Measurements from ENCODE around the gene TTLL10. TPM values are rescaled to one million over a fixed set of nuclear protein-coding genes. Genes with fewer than 3 reads are reported as not detected.

The TTLL10 gene
- total RNA-seq, result under 1 TPM in 1 of 4 donors, not detected in 3; 0.17 TPM

GRCh38 chr1:1173793-1174415 lies at the start of gene TTLL10:
TSS of gene TTLL10 (plus strand) at chr1:1173880. CDS start at chr1:1179216, 5,336 bp downstream.
- Histone ChIP-seq H3K4me3 (no peak within 1 kb of the TSS), H3K9me3 (no peaks in the 10 kb centered on the region), H3K27ac (replicated peaks in 1 of 4) (no peak within 1 kb of the TSS), H3K27me3 (peaks cover 0 to 98% (median 30%) of the 10 kb centered on the region in 4 donors), H3K4me1 (peaks cover 0 to 11% (median 7%) of the 10 kb centered on the region in 4 donors), H3K36me3 (no peaks in the 10 kb centered on the region)
- TF ChIP-seq POLR2AphosphoS5 (IDR thresholded peaks at IDR 0.05) (no peak), POLR2A (IDR thresholded peaks at IDR 0.05; ENCODE audit: low read depth) (no peak), CTCF (IDR thresholded peaks at IDR 0.05) (no peak), EP300 (IDR thresholded peaks at IDR 0.05) (no peak)
- intact Hi-C loops (cut with DNase I), result no loop called here
- 5% methylated on average over 14 of the region's 35 CpGs for WGBS
- DNase-seq (ENCODE audit: extremely low spot score), result no peak

- TF ChIP-seq CTCF (IDR thresholded peaks at IDR 0.05) (no peak), POLR2AphosphoS5 (IDR thresholded peaks at IDR 0.05) (no peak), EP300 (IDR thresholded peaks at IDR 0.05) (no peak)
- H3K27me3 ChIP-seq, result peaks cover 0 to 36% (median 3%) of the 10 kb centered on the region in 4 donors
- intact Hi-C loops (cut with DNase I), result loop anchor here (5.0 kb wide), 1 partner anchor 108 kb away; the partner anchor contains the start of genes B3GALT6 and SDF4
- peaks cover 11 to 12% (median 12%) of the 10 kb centered on the region in 4 donors for H3K4me1 ChIP-seq
- no peak for DNase-seq (ENCODE audit: extremely low spot score)
- H3K27ac ChIP-seq (replicated peaks in 1 of 4), result no peak overlapping the region
- no peaks in the 10 kb centered on the region for H3K9me3 ChIP-seq
- no peak overlapping the region for H3K4me3 ChIP-seq
- H3K36me3 ChIP-seq, result no peaks in the 10 kb centered on the region
- WGBS, result 90% methylated on average over 6 of the region's 7 CpGs
These were observed 49.2 kb upstream of the TTLL10 start for GRCh38 chr1:1124508-1124785.

GRCh38 chr1:1124786-1125642 lies 48.7 kb upstream of the TTLL10 start:
- 90% methylated on average over 16 of the region's 29 CpGs for WGBS
- peaks cover 11 to 12% (median 12%) of the 10 kb centered on the region in 4 donors for H3K4me1 ChIP-seq
- H3K27me3 ChIP-seq, result peaks cover 0 to 30% (median 3%) of the 10 kb centered on the region in 4 donors
- H3K9me3 ChIP-seq, result no peaks in the 10 kb centered on the region
- TF ChIP-seq POLR2A (IDR thresholded peaks at IDR 0.05; ENCODE audit: low read depth), result no peak
- TF ChIP-seq CTCF (IDR thresholded peaks at IDR 0.05), result no peak
- no peak for TF ChIP-seq EP300 (IDR thresholded peaks at IDR 0.05)
- no peak for TF ChIP-seq POLR2AphosphoS5 (IDR thresholded peaks at IDR 0.05)
- intact Hi-C loops (cut with DNase I), result loop anchor here (5.0 kb wide), 1 partner anchor 107 kb away; the partner anchor contains the start of genes B3GALT6 and SDF4
- no peak for DNase-seq (ENCODE audit: extremely low spot score)
- no peak overlapping the region for H3K4me3 ChIP-seq
- no peak overlapping the region for H3K27ac ChIP-seq (replicated peaks in 1 of 4)
- no peaks in the 10 kb centered on the region for H3K36me3 ChIP-seq

- H3K36me3 ChIP-seq, result no peaks in the 10 kb centered on the region
- DNase-seq (ENCODE audit: extremely low spot score), result no peak
- peaks cover 11 to 12% (median 12%) of the 10 kb centered on the region in 4 donors for H3K4me1 ChIP-seq
- TF ChIP-seq CTCF (IDR thresholded peaks at IDR 0.05) (no peak), EP300 (IDR thresholded peaks at IDR 0.05) (no peak), POLR2AphosphoS5 (IDR thresholded peaks at IDR 0.05) (no peak), POLR2A (IDR thresholded peaks at IDR 0.05; ENCODE audit: low read depth) (no peak)
- no peak overlapping the region for H3K4me3 ChIP-seq
- H3K27ac ChIP-seq (replicated peaks in 1 of 4), result no peak overlapping the region
- intact Hi-C loops (cut with DNase I), result no loop called here
- 83% methylated on average over 13 of the region's 18 CpGs for WGBS
- no peaks in the 10 kb centered on the region for H3K9me3 ChIP-seq
- H3K27me3 ChIP-seq, result peaks cover 0 to 21% (median 3%) of the 10 kb centered on the region in 4 donors
These were observed 47.7 kb upstream of the TTLL10 start for GRCh38 chr1:1125945-1126344.
